IMR-90 (cell line): ENCODE data around the gene PITPNC1. TPM values are rescaled to one million over a fixed set of nuclear protein-coding genes. Genes with fewer than 3 reads are reported as not detected.

Experiments used
- ATAC-seq: fragments of 200-7000 bp; cut with Tn5 transposase; 2 replicates; pipeline ENCODE4 v1.9.1; 2020; ENCODE audit warnings: low read depth, mild to moderate bottlenecking, moderate library complexity
- BruUV-seq: library from RNA; stranded (reverse); fragments of 400-500 nt; replicated peaks from 2 replicates; lab custom pipeline; 2021; lab: Mats Ljungman, UMichigan
- CTCF ChIA-PET: fragments of 300-600 bp; formaldehyde crosslinking; extraction: SDS; loops from one replicate; lab custom pipeline; 2021; ENCODE audit warnings: antibody characterized with exemption; lab: Yijun Ruan, JAX
- POLR2A ChIA-PET: fragments of 300-600 bp; sonication (Branson Sonifier 250); formaldehyde crosslinking; loops from one replicate; lab custom pipeline; 2022; ENCODE audit warnings: antibody characterized with exemption; ENCODE audit not compliant: unreplicated experiment; lab: Charles Lee
- DNase-seq: peaks from one replicate; pipeline ENCODE4 v3.0.0; 2013
- H2AFZ ChIP-seq: replicated peaks from 2 replicates; pipeline ENCODE3; 2013; ENCODE audit warnings: low read length, mild to moderate bottlenecking; ENCODE audit not compliant: poor library complexity
- H2AK5ac ChIP-seq: 2 replicates; pipeline ENCODE4 v1.6.1; 2013; ENCODE audit warnings: low read depth, low read length, inconsistent platforms
- H2AK9ac ChIP-seq: replicated peaks from 2 replicates; pipeline ENCODE3; 2013; ENCODE audit warnings: mild to moderate bottlenecking, low read depth, low read length, moderate library complexity; ENCODE audit not compliant: poor library complexity
- H2BK120ac ChIP-seq: 2 replicates; pipeline ENCODE4 v1.6.1; 2013; ENCODE audit warnings: low read depth, low read length, inconsistent platforms
- H2BK15ac ChIP-seq: 3 replicates; pipeline ENCODE4 v1.6.1; 2013; ENCODE audit warnings: low read depth, low read length, inconsistent platforms
- H2BK20ac ChIP-seq: 2 replicates; pipeline ENCODE4 v1.6.1; 2013; ENCODE audit warnings: low read depth, mild to moderate bottlenecking, inconsistent platforms, low read length, moderate library complexity
- H2BK5ac ChIP-seq: 2 replicates; pipeline ENCODE4 v1.6.1; 2013; ENCODE audit warnings: mild to moderate bottlenecking, low read depth, low read length, inconsistent platforms; ENCODE audit not compliant: poor library complexity, severe bottlenecking
- H3K14ac ChIP-seq: replicated peaks from 2 replicates; pipeline ENCODE4 v1.6.1; 2013; ENCODE audit warnings: low read depth, low read length, inconsistent platforms
- H3K18ac ChIP-seq: 2 replicates; pipeline ENCODE4 v1.6.1; 2013; ENCODE audit warnings: low read depth, low read length, control low read depth
- H3K23ac ChIP-seq: 2 replicates; pipeline ENCODE4 v1.6.1; 2013; ENCODE audit warnings: low read depth, low read length, inconsistent platforms
- H3K27ac ChIP-seq: 2 replicates; pipeline ENCODE4 v1.5.1; 2013; ENCODE audit warnings: mild to moderate bottlenecking, control low read depth, low read length; ENCODE audit not compliant: insufficient read depth
- H3K27me3 ChIP-seq: 2 replicates; pipeline ENCODE4 v1.6.1; 2013; ENCODE audit warnings: low read length; ENCODE audit not compliant: control insufficient read depth, insufficient read depth
- H3K36me3 ChIP-seq: 2 replicates; pipeline ENCODE4 v1.6.1; 2013; ENCODE audit warnings: low read length, mixed read lengths; ENCODE audit not compliant: control insufficient read depth, insufficient read depth
- H3K4ac ChIP-seq: 2 replicates; pipeline ENCODE4 v1.6.1; 2013; ENCODE audit warnings: low read depth, low read length, inconsistent platforms
- H3K4me1 ChIP-seq: 2 replicates; pipeline ENCODE4 v1.6.1; 2013; ENCODE audit warnings: low read length, mixed read lengths; ENCODE audit not compliant: control insufficient read depth, insufficient read depth
- H3K4me2 ChIP-seq: 2 replicates; pipeline ENCODE4 v1.6.1; 2013; ENCODE audit warnings: low read depth, mild to moderate bottlenecking, control low read depth, low read length, moderate library complexity
- H3K4me3 ChIP-seq: 2 replicates; pipeline ENCODE4 v1.5.1; 2013; ENCODE audit warnings: low read depth, mild to moderate bottlenecking, control low read depth, low read length, moderate library complexity; ENCODE audit not compliant: insufficient read depth
- H3K56ac ChIP-seq: 2 replicates; pipeline ENCODE4 v1.6.1; 2013; ENCODE audit warnings: low read length, inconsistent platforms; ENCODE audit not compliant: insufficient read depth; ENCODE audit errors: extremely low read depth
- H3K79me1 ChIP-seq, 2 experiments: 2 replicates each; pipeline ENCODE4 v1.6.1; 2013; ENCODE audit warnings: low read length in 2 of 2, inconsistent platforms in 1 of 2, low read depth in 1 of 2
- H3K9ac ChIP-seq: 2 replicates; pipeline ENCODE4 v1.6.1; 2013; ENCODE audit warnings: low read depth, low read length, control low read depth
- H3K9me1 ChIP-seq: 2 replicates; pipeline ENCODE4 v1.6.1; 2013; ENCODE audit warnings: low read length, inconsistent platforms; ENCODE audit not compliant: insufficient read depth
- H3K9me3 ChIP-seq: 2 replicates; pipeline ENCODE4 v1.6.1; 2013; ENCODE audit warnings: low read length; ENCODE audit not compliant: control insufficient read depth, insufficient read depth
- H4K20me1 ChIP-seq: 2 replicates; pipeline ENCODE4 v1.6.1; 2013; ENCODE audit warnings: low read length, inconsistent platforms; ENCODE audit not compliant: insufficient read depth
- H4K5ac ChIP-seq: 2 replicates; pipeline ENCODE4 v1.6.1; 2013; ENCODE audit warnings: mild to moderate bottlenecking, low read depth, low read length, control low read depth
- H4K8ac ChIP-seq, 2 experiments: 2 replicates each; pipeline ENCODE4 v1.6.1; 2013; ENCODE audit warnings: low read depth in 2 of 2, low read length in 2 of 2, control low read depth in 1 of 2, inconsistent platforms in 1 of 2
- H4K91ac ChIP-seq: 2 replicates; pipeline ENCODE4 v1.6.1; 2013; ENCODE audit warnings: low read depth, low read length, inconsistent platforms; ENCODE audit not compliant: insufficient read depth
- BHLHE40 ChIP-seq: fragments of 150-350 bp; IDR thresholded peaks from 2 replicates; pipeline ENCODE4 v1.6.1; 2016; ENCODE audit warnings: mild to moderate bottlenecking, low read depth, low read length
- FOS ChIP-seq: fragments of 150-350 bp; IDR thresholded peaks from 2 replicates; pipeline ENCODE4 v1.6.1; 2016; ENCODE audit warnings: low read depth, low read length
- MAZ ChIP-seq: IDR thresholded peaks from 2 replicates; pipeline ENCODE4 v1.6.1; 2012; ENCODE audit warnings: low read depth, mild to moderate bottlenecking, low read length, improper control_type of control experiment, moderate library complexity, borderline replicate concordance
- MXI1 ChIP-seq: IDR thresholded peaks from 2 replicates; pipeline ENCODE4 v1.6.1; 2012; ENCODE audit warnings: low read depth, mild to moderate bottlenecking, low read length, moderate library complexity, borderline replicate concordance
- POLR2A ChIP-seq: IDR thresholded peaks from 2 replicates; pipeline ENCODE4 v1.6.1; 2012; ENCODE audit warnings: mild to moderate bottlenecking, low read depth, low read length
- WGBS, 2 experiments: methylation state at CpG; one replicate each; pipeline versions ENCODE4 v1.1.5 to v1.1.7; 2013; ENCODE audit warnings: missing lambda C conversion rate in 2 of 2; ENCODE audit not compliant: insufficient read length in 1 of 2; ENCODE audit errors: extremely low coverage in 2 of 2; 5-methylcytosine and 5-hydroxymethylcytosine counted together
- dilution Hi-C: fragments of 300-500 bp; cut with HindIII; formaldehyde crosslinking; loops from one replicate; pipeline ENCODE4 v1.14.3; 2018; ENCODE audit warnings: low sequenced_read_pairs; ENCODE audit not compliant: unreplicated experiment
- in situ Hi-C: fragments of 300-500 bp; cut with MboI; formaldehyde crosslinking; loops from 3 replicates; pipeline ENCODE4 v1.14.3; 2019; ENCODE audit warnings: low sequenced_read_pairs, inconsistent platforms, mixed read lengths
- intact Hi-C: fragments of 100-400 bp; cut with micrococcal nuclease; formaldehyde crosslinking; loops from 2 replicates; pipeline ENCODE4 v1.10.0; 2022
- polyA plus RNA-seq, 3 experiments: library from polyadenylated mRNA; depleted of rRNA; stranded (reverse); fragments of >200 nt; gene quantifications; 2 replicates each; pipeline ENCODE4 v1.2.3, GENCODE V29; 2012; ENCODE audit warnings: low replicate concordance in 1 of 3
- total RNA-seq: library from RNA; depleted of rRNA; stranded (reverse); fragments of >200 nt; gene quantifications from 2 replicates; pipeline ENCODE4 v1.2.3, GENCODE V29; 2012

The PITPNC1 gene
- total and polyA plus RNA-seq, 2 of the 4 experiments (the other 2 are of a cell fraction) = 4.1 TPM

GRCh38 chr17:67441052-67441895 is 64.2 kb downstream of the PITPNC1 start:
- ATAC-seq = peak; percentile 98
- Histone ChIP-seq H3K18ac (peak overlapping the region; percentile 8; the same call in 1 of the 2 replicates), H2AFZ (peak overlapping the region; percentile 77), H3K79me1 (peaks cover 20 to 30% of the 10 kb centered on the region in 2 experiments), H2AK9ac (peak overlapping the region; percentile 2), H3K14ac (peak overlapping the region; percentile 24; the same call in 1 of the 2 replicates), H3K4me1 (peaks cover 3% of the 10 kb centered on the region; the same call in 1 of the 2 replicates), H3K9me3 (no peaks in the 10 kb centered on the region), H2BK120ac (peak overlapping the region; percentile 8; the same call in 1 of the 2 replicates), H3K4ac (peak overlapping the region; percentile 44; the same call in 1 of the 2 replicates), H3K36me3 (no peaks in the 10 kb centered on the region), H3K56ac (peak overlapping the region; percentile 63), H3K27me3 (no peaks in the 10 kb centered on the region), H4K8ac (peak overlapping the region; percentile 41 to 48; a peak in 2 of 4 replicates), H2BK20ac (peak overlapping the region; percentile 33; the same call in 1 of the 2 replicates), H3K4me2 (peak overlapping the region; percentile 52), H2BK5ac (peak overlapping the region; percentile 65), H3K9me1 (no peaks in the 10 kb centered on the region), H4K20me1 (no peaks in the 10 kb centered on the region), H3K23ac (0 out of 2 replicates have a peak overlapping the region, but pooled peaks have one; percentile 34), H3K27ac (peak overlapping the region; percentile 7; the same call in 1 of the 2 replicates), H2AK5ac (peak overlapping the region; percentile 61; the same call in 1 of the 2 replicates), H3K4me3 (peak overlapping the region; percentile 17; the same call in 1 of the 2 replicates), H4K91ac (no peak overlapping the region), H3K9ac (no peak overlapping the region; the same call in 1 of the 2 replicates), H2BK15ac (peak overlapping the region; percentile 35; the same call in 1 of the 3 replicates), H4K5ac (no peak overlapping the region; the same call in 1 of the 2 replicates)
- peak; percentile 88 for DNase-seq
- intact Hi-C loops (no loop called here), dilution Hi-C loops (no loop called here), in situ Hi-C loops (no loop called here)
- TF ChIP-seq MXI1 (no peak), MAZ (0 out of 2 replicates have a peak, but pooled peaks have one; percentile 29), POLR2A (peak; percentile 80), FOS (peak; percentile 74), BHLHE40 (peak; percentile 2; the same call in 1 of the 2 replicates)
- no TSS peak for BruUV-seq
- POLR2A ChIA-PET = interaction anchor here (0.7 kb wide), 1 partner anchor 178 kb away, joined by 13 read pairs; no protein-coding TSS in a partner anchor
- CTCF ChIA-PET = interaction anchor here (1.5 kb wide), 1 partner anchor 34 kb away, joined by 8 read pairs; no protein-coding TSS in a partner anchor
- WGBS, 2 experiments = 5% methylated on average over 4 of the region's 19 CpGs; no CpG with 5 or more reads in 1 of the 2 experiments
